Fibroblast of the aortic adventitia (primary cell): Measurements from ENCODE around the gene ARHGAP26. TPM values are rescaled to one million over a fixed set of nuclear protein-coding genes. Genes with fewer than 3 reads are reported as not detected.

ENCODE experiments used
- DNase-seq: peaks from one replicate; pipeline ENCODE4 v3.0.0-alpha.2; 2010; ENCODE audit warnings: low read depth
- H3K4me3 ChIP-seq: 2 replicates; pipeline ENCODE4 v1.5.1; 2011; ENCODE audit warnings: low read depth, mild to moderate bottlenecking, control low read depth, low read length, moderate library complexity
- CTCF ChIP-seq: IDR thresholded peaks from 2 replicates; pipeline ENCODE4 v1.5.1; 2011; ENCODE audit warnings: mild to moderate bottlenecking, low read length, control low read depth, inconsistent platforms; ENCODE audit not compliant: insufficient read depth
- total RNA-seq: library from RNA; depleted of rRNA; stranded (reverse); fragments of >200 nt; gene quantifications from 2 replicates; pipeline ENCODE4 v1.2.3, GENCODE V29; 2012; ENCODE audit warnings: low replicate concordance

Gene ARHGAP26
- total RNA-seq, 1 donor: 9.0 TPM

GRCh38 chr5:142904416-142904815 lies 134.2 kb downstream of the ARHGAP26 start:
- no peak for TF ChIP-seq CTCF

DNA sequence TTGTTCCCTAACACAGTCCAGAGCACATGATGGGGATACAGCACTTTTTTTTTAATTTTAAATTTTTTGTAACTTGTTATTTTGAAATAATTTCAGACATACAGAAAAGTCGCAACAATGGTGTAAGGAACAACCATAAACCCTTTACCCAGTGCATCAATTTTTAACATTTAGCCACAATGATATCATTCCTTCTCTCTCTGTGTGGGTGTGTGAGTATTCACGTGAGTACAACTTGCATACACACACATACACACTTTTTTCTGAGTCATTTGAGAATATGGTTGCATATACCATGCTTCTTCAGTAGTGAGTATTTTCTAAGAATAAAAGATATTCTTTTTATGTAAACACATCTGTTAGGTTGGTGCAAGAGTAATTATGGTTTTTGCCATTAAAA lies 135.2 kb downstream of the ARHGAP26 start:
- TF ChIP-seq CTCF: no peak
- no peak overlapping the region for H3K4me3 ChIP-seq
- DNase-seq: no peak

More at GRCh38 chr5:142904416-142904815, 134.2 kb downstream of the ARHGAP26 start:
- no peak for DNase-seq
- H3K4me3 ChIP-seq: no peak overlapping the region

GRCh38 chr5:142906863-142907671 lies 136.9 kb downstream of the ARHGAP26 start:
- no peak overlapping the region for H3K4me3 ChIP-seq
- TF ChIP-seq CTCF: no peak
- DNase-seq: no peak

DNA sequence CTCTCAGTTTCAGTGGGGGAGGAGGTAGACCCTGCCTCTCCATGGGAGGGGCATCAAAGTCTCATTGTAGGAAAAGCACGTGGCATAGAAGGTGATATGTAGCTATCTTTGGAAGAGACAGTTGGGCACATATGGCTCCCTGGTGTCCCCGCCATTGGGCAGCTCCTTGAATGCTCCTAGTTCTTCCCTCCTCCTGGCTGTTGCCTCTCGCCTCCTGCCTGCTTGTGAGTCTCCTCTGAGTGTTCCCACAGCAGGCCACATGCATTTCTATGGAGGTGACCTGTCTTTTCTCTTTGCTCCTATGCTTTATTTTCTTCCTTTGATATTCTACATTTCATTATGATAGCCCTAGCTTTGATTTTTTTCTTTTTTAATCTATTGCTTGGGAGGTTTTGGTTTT lies 138.5 kb downstream of the ARHGAP26 start:
- no peak for DNase-seq
- TF ChIP-seq CTCF: no peak
- H3K4me3 ChIP-seq: no peak overlapping the region

- DNase-seq: no peak
Observed at GRCh38 chr5:142910128-142910527, 140.0 kb downstream of the ARHGAP26 start.

GRCh38 chr5:142911170-142911569 lies 141.0 kb downstream of the ARHGAP26 start:
- no peak overlapping the region for H3K4me3 ChIP-seq
- DNase-seq: no peak
- TF ChIP-seq CTCF: no peak

More at GRCh38 chr5:142910128-142910527, 140.0 kb downstream of the ARHGAP26 start:
- TF ChIP-seq CTCF: no peak
- no peak overlapping the region for H3K4me3 ChIP-seq

DNA sequence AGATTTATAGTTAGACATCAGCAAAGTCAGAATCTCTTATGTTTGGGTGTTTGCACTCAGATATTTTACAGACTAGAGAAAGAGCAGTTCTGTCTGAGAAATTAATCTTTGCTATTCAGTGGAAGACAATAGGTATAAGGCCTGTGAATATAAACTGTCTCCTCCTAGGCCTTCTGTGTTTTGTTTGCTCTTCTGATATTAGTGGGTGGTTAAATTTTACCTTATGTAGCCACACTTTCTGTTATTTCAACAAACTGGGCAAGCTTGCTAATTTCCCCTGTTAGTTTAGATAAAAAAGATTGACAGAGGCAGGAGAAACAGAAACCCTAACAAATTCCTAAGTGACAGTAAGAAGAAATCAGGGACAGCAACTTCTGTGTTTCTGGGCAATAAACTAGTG lies 141.6 kb downstream of the ARHGAP26 start:
- no peak for TF ChIP-seq CTCF
- DNase-seq: no peak
- H3K4me3 ChIP-seq: no peak overlapping the region
